GM18867 (cell line): ENCODE results near the gene NAALADL2.

Experiments
- ATAC-seq: cut with Tn5 transposase; IDR thresholded peaks from one replicate; pipeline ENCODE4 v1.9.1; 2021; ENCODE audit warnings: mild to moderate bottlenecking, moderate library complexity; ENCODE audit not compliant: unreplicated experiment

Gene NAALADL2

DNA sequence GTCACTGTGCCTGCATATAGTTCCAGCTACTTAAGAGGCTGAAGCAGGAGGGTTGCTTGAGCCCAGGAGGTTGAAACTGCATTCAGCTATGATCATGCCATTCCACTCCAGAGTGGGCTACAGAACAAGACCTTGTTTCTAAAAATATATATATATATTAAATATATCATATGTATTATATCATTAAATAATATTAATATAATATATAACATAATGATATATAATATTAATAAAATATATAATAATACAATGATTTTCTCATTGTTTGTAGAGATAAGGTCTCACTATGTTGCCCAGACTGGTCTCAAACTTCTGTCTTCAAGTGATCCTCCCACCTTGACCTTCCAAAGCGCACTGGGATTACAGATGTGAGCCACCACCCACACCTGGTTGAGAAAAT lies 101.8 kb downstream of the NAALADL2 start:
- no peak for ATAC-seq

DNA sequence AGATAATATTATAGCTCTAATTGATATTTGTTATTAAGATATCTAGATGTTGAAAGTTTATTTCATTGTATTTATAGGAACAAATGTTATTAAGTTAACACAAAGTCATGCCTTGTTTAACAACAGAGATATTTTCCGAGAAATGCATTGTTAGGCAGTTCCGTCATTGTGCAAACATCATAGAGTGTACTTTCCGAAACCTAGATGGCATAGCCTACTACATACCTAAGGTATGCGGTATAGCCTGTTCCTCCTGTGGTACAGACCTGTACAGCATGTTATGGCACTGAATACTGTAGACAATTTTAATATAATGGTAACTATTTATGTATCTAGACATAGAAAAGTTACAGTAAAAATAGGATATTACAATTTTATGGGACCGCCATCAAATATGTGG lies 114.3 kb downstream of the NAALADL2 start:
- ATAC-seq = no peak

DNA sequence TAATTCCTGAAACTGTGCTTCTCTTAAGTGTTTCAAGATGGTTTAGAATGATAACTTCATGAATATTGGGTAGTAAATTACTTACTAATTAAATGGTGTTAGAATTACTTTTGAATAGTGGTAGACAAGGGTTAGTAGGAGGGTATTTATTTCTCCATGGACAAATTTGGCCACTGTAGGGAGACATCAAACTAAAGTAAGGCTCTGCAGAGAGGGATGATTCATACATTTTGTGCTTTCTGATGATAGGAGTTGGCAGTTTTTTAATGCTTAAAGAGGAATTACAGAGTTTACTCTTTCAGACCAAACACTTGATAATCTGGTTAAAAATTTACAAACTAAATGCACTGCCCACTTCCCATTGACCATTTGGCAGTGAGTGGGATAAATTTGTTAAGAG lies 127.6 kb downstream of the NAALADL2 start:
- no peak for ATAC-seq

DNA sequence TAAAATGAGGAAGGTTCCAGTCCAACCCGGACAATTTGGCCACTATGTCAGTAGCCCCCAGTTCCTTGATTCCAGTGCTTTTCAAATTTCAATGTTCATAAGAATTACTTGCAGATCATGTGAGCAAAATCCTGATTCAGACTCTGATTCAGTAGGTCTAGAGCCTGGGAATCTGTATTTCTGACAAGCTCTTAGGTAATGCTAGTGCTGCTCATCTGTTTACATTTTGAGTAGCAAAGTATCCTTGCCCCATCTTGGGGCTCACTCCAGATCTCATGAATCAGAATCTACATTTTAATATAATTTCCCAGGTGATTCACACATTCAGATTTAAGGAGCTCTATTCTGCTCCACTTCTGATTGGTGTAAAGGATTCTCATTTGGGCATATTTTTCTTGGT lies 142.0 kb downstream of the NAALADL2 start:
- no peak for ATAC-seq

DNA sequence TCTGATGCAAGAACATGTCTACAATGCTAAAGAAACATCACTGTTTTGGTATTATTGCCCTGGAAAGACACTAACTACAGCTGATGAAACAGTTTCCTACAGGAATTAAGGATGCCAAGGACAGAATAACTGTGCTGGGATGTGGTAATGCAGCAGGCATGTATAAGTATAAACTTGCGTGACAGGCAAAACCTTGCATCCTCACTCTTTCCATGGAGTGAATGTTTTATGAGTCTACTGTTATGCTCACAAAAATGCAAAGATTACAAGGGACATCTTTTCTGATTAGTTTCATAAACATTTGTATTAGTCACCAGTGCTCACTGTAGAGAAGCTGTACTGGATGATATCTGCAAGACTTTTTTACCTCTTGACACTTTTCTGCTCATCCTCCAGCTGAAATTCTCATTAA lies 143.6 kb downstream of the NAALADL2 start:
- ATAC-seq = no peak

DNA sequence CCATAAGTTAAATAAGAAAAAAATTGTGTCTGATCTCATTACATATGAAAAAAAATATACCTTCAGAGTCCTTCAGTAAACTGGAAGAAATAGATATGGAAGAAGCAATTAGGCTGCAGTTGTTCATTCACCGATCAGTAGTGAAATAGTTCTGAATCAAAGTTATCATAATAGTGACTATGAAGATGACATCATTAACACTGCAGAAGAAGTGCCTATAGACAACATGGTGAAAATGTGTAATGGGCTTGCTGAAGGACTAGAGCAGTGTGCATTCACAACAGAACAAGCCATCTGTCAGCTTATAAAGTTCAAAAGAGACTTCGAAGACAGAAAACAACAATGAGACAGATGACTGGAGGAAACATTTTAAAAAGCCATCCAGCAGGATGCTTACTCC lies 144.5 kb downstream of the NAALADL2 start:
- no peak for ATAC-seq

DNA sequence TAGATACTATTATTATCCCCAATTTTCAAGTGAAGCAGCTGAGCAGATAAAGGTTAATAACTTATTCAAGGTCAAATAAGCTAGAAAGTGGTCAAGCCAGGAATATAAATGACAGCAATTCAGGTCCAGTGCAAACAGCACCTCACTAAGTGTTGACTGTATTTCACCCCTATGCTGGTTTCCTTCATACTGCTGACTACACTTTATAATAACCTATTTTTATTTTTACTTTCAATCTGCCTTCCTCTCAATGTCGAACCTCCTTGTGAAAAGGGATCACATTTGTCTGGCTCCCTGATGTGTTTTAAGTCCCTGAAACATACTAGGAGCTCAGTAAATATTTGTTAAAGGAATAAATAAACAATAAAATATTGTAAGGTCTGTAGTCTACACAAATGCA lies 146.1 kb downstream of the NAALADL2 start:
- no peak for ATAC-seq

DNA sequence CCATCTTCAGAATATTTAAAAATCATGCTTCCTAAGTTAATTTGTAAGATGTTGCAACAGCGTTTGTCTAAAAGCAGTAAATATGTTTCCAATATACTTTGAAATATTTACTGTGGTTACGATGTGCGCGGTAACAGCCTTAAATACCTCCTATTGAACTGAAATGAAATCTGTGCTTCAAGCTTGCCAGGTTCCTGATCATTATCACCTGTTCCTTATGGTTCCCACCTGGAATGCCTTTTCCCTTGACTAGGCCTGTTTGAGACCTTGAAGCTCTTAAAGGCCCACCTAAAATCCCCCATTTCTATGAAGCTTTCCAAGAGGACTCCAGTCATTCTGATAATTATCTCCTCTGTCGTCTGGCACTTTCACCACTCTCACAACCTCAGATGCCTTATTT lies 146.7 kb downstream of the NAALADL2 start:
- no peak for ATAC-seq

DNA sequence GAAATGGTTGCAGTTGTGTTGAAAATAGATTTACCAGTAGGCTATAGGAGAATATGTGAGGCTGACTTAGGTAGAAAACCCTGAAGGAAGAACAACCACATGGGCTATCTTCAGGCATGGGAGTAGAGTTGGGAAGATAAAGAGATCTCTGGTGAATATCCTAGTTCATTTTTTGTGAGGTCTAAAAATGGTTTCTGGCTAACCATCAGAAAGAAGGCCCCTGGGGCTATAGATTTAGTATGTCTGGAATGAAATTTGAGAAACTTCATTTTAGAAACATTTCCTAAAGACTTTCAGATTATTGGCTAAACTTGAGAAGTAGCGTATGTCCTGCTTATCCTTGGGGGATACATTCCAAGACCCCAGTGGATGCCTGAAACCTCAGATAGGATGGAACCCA lies 148.2 kb downstream of the NAALADL2 start:
- ATAC-seq = no peak

DNA sequence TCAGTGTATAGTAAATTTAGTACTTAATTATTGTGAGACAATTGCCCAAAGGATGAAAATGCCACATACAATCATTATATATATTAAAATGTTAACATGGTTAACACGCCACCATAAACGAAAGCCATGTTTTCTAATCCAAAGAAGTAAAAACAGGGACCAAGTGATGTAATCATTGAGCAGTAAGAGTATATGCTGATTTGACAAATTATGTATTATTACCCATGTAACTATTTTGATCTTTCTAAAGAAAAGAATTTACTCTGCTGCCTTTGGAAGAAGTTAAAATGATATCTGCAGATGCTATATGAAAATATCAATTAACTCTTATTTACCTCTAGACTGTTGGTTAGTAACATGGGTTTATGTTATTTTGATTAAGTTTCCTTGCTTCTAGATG lies 150.2 kb downstream of the NAALADL2 start:
- no peak for ATAC-seq

DNA sequence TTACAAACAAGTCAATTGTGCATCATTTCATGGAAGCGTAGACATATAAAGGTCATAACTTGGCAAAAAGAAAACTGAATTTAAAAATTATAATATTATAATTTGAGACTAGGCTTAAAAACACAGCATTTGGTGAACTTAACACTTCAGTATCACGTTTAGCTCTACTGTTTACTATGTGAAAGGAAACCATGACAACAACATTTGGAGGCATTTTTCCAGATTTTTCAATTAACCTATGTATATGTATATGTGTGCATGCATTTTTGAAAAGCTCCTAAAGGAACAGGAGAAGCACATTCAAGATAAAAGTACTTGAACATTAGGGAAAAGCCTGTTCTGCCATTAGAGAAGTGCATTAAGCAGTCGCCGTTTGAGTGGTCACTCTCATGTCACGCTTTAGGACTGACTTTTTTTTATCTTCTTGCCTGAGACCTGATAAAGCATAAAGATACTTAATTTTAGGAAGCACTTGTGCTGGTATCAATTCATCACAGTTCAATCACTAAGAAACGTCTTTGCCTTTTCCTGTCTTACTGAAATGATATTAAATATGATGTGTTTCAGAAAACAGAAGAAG lies 156.0 kb downstream of the NAALADL2 start:
- no peak for ATAC-seq

DNA sequence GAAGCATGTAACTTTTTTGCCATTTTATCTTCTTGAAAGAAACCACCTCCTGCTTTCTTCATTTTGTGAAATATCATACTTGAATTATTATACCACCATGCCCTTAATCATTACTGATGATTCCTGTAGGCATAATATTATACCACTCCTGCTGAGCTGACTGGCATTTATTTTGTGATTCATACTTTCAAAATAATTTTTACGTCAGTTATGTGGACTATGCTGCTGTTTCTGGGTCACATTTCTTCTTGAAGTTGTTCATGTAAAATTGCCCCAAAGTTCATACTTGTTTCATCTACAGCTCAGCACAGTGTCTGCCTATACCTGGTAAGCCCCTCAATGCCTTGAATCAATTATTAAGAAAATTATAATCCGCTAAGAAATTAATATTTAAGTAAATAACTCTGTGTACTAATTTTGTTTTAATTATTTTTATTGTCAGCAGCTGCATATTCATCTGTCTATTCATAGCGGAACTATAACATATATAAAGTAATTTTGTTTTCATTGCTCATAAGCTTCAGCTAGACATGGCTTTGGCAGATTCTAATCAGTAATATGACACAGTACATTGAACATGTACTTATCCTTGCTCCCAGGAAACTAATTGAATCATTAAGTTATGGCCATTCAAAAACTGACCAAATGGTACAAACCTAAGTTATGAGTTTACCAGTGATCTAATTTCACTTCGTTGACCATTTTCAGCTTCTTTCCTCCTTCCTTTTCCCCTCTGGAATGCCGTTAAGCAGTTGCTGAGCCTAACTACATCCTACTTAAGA lies 160.0 kb downstream of the NAALADL2 start:
- ATAC-seq = no peak

DNA sequence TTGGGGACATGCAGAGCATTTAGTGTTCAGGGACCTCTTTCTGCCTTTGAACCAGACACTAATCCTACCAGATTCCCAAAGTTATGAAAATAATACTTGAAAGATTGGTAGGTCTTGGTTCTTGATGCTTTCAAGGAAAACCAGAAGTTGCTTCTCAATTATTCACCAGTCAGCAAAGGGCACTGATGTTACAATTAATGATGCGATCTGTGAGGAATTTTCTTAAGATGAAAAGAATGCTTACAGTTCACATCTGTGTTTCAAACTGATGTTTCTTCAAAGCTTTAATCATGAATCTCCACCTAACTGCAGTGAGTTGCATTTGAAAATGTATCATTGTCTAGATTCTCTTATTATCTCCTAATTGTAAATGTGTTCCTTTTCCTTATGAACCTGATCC lies 161.0 kb downstream of the NAALADL2 start:
- no peak for ATAC-seq

DNA sequence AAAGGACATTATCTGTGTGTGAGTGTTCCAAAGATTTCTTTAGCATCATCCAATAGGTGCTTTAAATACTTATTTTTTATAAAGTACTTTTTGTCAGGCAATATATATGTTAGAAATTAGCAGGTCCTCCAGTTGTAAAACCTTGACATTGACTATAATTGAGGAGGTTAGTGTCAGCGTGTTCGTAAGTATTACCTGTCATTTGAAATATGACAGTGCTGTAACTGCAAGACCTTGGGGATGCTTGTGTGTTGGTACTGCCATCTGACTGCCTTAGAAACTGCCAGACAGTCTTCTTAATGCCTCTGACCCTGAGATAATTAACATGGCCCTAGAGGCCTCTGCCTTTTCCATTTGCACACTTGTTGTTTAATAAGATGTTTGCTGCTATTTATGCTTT lies 170.7 kb downstream of the NAALADL2 start:
- ATAC-seq = no peak

DNA sequence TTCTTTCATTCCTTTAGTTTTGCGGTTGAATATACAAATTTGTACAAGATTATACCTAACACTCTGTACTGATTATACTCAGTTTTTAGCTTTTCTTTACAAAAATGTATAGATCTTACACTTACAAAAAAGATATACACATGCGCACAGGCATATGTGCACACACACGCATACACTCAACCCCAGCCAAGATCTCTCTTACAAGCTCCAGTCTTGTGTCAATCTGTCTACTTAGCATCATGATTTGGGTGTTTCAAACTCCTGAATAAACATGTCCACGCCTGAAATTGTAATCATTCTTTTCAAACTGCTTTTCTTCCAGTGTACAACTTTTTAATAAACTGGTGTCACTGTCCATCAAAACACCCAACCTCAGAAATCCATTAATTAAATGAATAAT lies 180.7 kb downstream of the NAALADL2 start:
- ATAC-seq = no peak

DNA sequence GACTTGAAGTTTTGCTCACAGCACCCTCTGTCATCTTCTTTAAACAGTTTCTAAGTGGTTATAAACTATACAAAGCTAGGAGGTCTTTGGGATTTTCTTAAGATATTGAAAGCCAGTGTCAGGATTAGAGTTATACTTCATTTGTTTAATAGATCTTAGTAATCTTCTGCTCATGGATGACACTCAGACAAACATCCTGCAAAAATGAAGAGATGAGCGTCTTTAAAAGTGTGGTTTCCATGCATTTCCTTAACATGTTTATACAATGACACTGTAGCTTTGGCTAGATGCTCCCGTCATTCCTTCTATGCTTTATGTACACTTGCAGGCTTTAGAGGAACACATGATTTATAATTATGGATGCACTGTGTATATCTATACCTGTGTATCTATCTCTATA lies 182.2 kb downstream of the NAALADL2 start:
- ATAC-seq = no peak

DNA sequence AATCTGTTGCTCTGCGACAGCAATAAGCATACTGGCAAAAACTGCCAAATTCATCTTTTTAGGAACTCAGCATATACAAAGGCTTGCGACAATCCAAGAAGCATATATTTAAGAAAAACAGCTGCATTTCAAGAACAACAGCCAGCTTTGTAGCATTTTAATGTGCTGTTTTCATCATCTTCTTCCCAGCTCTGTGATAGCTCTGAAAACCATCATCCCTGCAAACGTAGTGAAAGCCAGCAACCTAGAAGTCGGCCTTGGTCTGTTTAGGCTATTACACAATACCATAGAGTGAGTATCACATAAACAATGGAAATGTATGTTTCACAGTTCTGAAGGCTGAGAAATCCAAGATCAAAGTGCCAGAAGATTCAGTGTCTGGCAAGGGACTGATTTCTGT lies 187.5 kb downstream of the NAALADL2 start:
- ATAC-seq = no peak

DNA sequence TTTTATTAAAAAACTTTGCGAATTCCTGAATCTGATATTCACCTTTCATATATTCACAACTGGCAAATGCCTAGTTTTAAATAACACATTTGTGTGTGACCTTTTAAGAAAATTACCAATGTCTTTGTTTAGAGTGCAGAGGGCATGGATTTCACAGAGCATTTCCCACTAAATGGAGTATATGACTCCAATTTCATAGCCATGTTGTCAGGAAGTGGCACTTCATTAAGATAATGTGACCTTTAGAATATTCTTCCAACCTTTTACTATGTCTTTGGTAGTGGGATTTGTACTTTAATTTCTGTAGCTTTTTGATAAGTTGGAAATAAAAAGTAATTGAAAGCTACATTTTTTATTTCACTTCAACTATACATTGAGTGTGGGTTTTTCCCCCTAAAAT lies 188.7 kb downstream of the NAALADL2 start:
- no peak for ATAC-seq

DNA sequence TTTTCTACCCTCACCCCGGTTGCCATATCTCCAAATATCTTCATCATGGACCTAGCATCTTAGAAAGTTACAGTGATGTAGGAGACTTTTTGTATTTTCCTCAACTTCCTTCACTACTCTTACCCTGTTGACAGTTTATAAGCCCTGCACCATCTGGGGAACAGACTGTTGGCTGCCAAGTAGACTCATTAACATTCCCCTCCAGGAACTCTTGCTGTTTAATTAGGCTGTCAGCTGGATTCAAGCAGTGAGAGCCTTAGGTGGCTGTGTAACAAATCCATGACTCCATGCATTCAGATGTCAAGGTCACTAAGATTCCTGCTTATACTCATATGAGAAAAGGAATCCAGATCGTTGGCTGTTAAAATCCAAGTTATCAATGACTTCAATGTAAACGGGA lies 198.3 kb downstream of the NAALADL2 start:
- ATAC-seq = no peak

DNA sequence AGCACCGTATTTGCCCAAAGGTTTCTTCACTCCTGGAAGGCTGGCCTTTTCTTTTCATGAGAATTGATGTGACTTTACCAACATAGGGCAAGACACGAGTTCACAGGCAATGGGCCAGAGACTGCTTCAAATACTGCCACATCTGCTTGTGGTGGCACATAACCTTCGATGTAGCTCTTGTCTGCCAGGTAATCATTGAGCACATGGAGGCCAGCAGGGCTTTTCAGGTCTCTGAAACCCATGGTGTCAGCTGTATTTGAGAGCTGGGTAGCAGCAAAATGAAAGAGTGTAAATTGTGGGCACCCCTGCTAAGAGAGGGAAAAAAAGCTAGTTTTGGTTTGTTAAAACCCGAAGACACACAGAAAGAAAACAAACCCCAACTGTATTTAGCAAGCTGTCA lies 200.7 kb downstream of the NAALADL2 start:
- no peak for ATAC-seq

DNA sequence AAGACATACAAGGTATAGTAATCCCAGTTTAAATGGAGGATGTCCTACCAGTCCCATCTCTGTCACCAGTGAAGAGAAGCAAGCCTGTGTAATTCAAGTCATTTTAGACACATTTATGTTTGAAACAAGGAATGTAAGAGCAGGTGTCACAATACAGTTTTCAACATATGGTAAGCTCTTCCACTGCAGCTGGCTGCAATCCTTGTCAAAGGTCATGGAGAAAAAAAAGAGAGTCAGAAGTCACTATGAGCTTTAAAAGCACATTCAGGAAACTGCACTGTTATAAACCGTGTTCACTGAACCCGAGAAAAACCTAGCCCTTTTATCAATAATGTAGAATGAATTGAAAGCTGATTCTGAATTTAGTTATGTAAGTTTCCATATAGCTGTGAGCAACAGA lies 206.4 kb downstream of the NAALADL2 start:
- ATAC-seq = no peak

DNA sequence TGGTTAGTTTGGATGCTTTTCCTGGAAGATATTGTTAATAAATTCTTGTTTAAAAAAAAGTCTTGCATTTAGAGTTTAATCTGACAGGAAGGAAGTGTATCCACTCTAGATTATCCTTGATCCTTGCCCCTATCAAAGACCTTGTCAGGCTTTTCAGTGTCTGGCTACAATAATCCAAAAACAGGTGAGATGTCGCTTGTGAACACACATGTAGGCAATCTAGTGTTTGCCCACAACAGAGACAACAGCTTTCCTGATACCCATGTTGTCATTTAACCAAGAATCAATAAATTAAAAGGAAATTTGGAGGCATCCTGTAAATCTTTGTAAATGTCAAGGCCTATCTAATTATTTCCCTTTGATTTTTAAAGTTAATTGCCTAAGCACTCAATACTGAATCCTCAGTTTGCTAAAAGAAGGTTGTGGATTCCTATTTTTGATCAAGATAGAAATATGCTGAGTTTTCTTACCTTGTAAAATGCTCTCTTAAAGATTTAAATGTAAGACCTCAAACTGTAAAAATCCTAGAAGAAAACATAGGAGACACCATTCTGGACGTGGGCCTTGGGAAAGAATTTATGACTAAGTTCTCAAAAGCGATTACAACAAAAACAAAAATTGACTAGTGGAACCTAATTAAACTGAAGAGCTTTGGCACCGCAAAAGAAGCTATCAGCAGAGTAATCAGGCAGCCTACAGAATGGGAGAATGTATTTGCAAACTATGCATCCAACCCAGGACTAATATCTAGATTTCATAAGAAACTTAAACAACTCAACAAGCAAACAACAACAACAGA lies 207.7 kb downstream of the NAALADL2 start:
- no peak for ATAC-seq
